HepG2 (cell line): ENCODE measurements around the gene SLC38A3. TPM values are rescaled to one million over a fixed set of nuclear protein-coding genes. Genes with fewer than 3 reads are reported as not detected.

ENCODE experiments used
- ATF7 ChIP-seq, 2 experiments: fragments of 450-650 bp in 1 of 2; sonication (generic) in 1 of 2; formaldehyde crosslinking in 1 of 2; IDR thresholded peaks; 2 replicates each; pipeline versions ENCODE4 v1.4.0 to v1.6.1; 2016 to 2020; ENCODE audit warnings: antibody characterized with exemption in 1 of 2, mild to moderate bottlenecking in 1 of 2, missing genetic modification reagents in 1 of 2
- CHCHD3 ChIP-seq: sonication (generic); formaldehyde crosslinking; IDR thresholded peaks from 2 replicates; pipeline ENCODE4 v1.8.0; 2022; ENCODE audit warnings: mild to moderate bottlenecking, missing genetic modification reagents, moderate library complexity
- CREM ChIP-seq, 2 experiments: sonication (generic) in 1 of 2; formaldehyde crosslinking in 1 of 2; IDR thresholded peaks; 2 replicates each; pipeline versions ENCODE4 v1.4.0 to v1.6.1; 2016 to 2020; ENCODE audit warnings: antibody characterized with exemption in 1 of 2, mild to moderate bottlenecking in 1 of 2, missing genetic modification reagents in 1 of 2
- GABPA ChIP-seq, 2 experiments: IDR thresholded peaks; 2 replicates each; pipeline ENCODE4 v1.6.1; 2011 to 2016; ENCODE audit warnings: low read depth in 2 of 2, low read length in 1 of 2, missing biosample characterization in 1 of 2, missing genetic modification characterization in 1 of 2
- NFE2L1 ChIP-seq: sonication (generic); formaldehyde crosslinking; IDR thresholded peaks from 2 replicates; pipeline ENCODE4 v1.4.0; 2020; ENCODE audit warnings: missing genetic modification reagents, mild to moderate bottlenecking, borderline replicate concordance
- SOX13 ChIP-seq, 3 experiments: fragments of 450-650 bp in 1 of 3; sonication (generic) in 1 of 3; formaldehyde crosslinking in 1 of 3; IDR thresholded peaks in 2 of 3; conservative IDR thresholded peaks in 1 of 3; 2 replicates each; pipeline versions ENCODE4 v1.5.0 to v1.6.1; 2016 to 2020; ENCODE audit warnings: antibody characterized with exemption in 1 of 3, mild to moderate bottlenecking in 1 of 3, missing compliant biosample characterization in 1 of 3, missing genetic modification reagents in 1 of 3, moderate library complexity in 1 of 3
- ZNF260 ChIP-seq: sonication (generic); formaldehyde crosslinking; IDR thresholded peaks from 2 replicates; pipeline ENCODE4 v1.4.0; 2020; ENCODE audit warnings: missing genetic modification reagents, low read depth, mild to moderate bottlenecking, borderline replicate concordance
- ZSCAN22 ChIP-seq: sonication (generic); formaldehyde crosslinking; IDR thresholded peaks from 2 replicates; pipeline ENCODE4 v1.4.0; 2020; ENCODE audit warnings: mild to moderate bottlenecking, missing genetic modification reagents
- polyA plus RNA-seq, 8 experiments: library from polyadenylated mRNA; depleted of rRNA in 3 of 8; stranded (reverse) in 7 of 8; unstranded in 1 of 8; fragments of >200 nt; fragmentation: Illumina TruSeq in 4 of 8; extraction: Trizol in 4 of 8; gene quantifications; 2 replicates each; pipeline versions ENCODE4 v1.2.1 to v1.2.3, GENCODE V29; 2011 to 2016; ENCODE audit warnings: low read depth in 4 of 8, missing spikeins in 1 of 8, mixed read lengths in 1 of 8; ENCODE audit not compliant: insufficient read depth in 1 of 8
- total RNA-seq, 5 experiments: library from RNA; depleted of rRNA; stranded (reverse); fragments of >200 nt; fragmentation: Illumina TruSeq; extraction: Trizol; gene quantifications; 2 replicates each; pipeline ENCODE4 v1.2.3, GENCODE V29; 2016; ENCODE audit warnings: low read depth in 1 of 5
- TF ChIP-seq, protein P1 (sequence below): sonication (generic); formaldehyde crosslinking; IDR thresholded peaks from 2 replicates; pipeline ENCODE4 v1.4.0; 2020; ENCODE audit warnings: mild to moderate bottlenecking, missing genetic modification reagents
- TF ChIP-seq, protein P2 (sequence below): sonication (generic); formaldehyde crosslinking; IDR thresholded peaks from 2 replicates; pipeline ENCODE4 v1.5.0; 2020; ENCODE audit warnings: mild to moderate bottlenecking, missing genetic modification reagents, borderline replicate concordance
- TF ChIP-seq, protein P3 (sequence below): sonication (generic); formaldehyde crosslinking; IDR thresholded peaks from 2 replicates; pipeline ENCODE4 v1.5.1; 2020; ENCODE audit warnings: mild to moderate bottlenecking, missing genetic modification reagents, borderline replicate concordance
- TF ChIP-seq, protein P4 (sequence below): sonication (generic); formaldehyde crosslinking; conservative IDR thresholded peaks from 2 replicates; pipeline ENCODE4 v1.4.0; 2020; ENCODE audit warnings: missing genetic modification reagents
- TF ChIP-seq, protein P5 (sequence below): sonication (generic); formaldehyde crosslinking; IDR thresholded peaks from 2 replicates; pipeline ENCODE4 v1.4.0; 2020; ENCODE audit warnings: missing genetic modification reagents, low read depth, mild to moderate bottlenecking, borderline replicate concordance
- TF ChIP-seq, protein P6 (sequence below): sonication (generic); formaldehyde crosslinking; conservative IDR thresholded peaks from 2 replicates; pipeline ENCODE4 v1.8.0; 2022; ENCODE audit warnings: mild to moderate bottlenecking, moderate library complexity, missing genetic modification reagents

SLC38A3 gene
- total and polyA plus RNA-seq, 2 of the 13 experiments (the other 11 are each of a cell fraction or from before 2014, with no cell fraction given): 29.8 to 164 TPM

DNA sequence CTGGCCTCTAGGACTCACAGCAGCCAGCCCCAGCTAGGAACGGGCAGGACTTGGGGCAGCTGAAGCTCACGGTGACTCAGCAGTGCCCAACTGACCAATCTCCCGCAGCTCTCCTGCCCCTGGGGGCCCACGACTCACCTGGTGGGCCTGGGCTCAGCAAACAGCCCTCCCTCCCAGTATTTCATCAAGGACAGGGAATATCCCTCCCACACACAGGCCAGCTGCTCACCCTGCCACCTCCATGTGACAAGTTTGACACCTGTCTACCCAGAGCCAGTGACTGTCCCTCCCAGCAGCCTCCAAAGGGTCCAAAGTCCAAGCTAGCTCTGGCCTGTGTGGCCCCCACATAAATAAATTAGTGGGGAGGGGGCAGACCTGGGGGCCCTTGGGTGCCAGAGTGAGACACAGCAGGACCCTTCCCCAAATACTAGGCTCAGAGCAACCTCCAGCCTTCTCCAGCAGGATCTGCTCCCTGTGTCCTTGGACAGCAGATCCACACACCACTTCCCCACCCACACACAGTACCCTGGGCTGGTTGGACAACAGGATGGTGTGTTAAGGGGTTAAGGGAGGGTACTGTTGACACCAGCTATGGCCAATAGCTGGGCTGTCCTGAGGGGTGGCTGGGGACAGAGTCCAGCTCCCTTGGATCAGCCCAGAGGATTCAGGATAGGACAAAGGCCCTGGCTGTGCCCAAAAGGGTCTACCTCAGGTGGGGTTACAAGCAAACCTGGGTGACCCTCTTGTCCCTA is 9.4 kb upstream of the SLC38A3 start (continued):
- TF ChIP-seq, protein P1, sequence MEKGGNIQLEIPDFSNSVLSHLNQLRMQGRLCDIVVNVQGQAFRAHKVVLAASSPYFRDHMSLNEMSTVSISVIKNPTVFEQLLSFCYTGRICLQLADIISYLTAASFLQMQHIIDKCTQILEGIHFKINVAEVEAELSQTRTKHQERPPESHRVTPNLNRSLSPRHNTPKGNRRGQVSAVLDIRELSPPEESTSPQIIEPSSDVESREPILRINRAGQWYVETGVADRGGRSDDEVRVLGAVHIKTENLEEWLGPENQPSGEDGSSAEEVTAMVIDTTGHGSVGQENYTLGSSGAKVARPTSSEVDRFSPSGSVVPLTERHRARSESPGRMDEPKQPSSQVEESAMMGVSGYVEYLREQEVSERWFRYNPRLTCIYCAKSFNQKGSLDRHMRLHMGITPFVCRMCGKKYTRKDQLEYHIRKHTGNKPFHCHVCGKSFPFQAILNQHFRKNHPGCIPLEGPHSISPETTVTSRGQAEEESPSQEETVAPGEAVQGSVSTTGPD: 0 out of 2 replicates have a peak, but pooled peaks have one; percentile 53
- TF ChIP-seq NFE2L1 (CRISPR knock-in tag): peak; percentile 97
- TF ChIP-seq, protein P2, sequence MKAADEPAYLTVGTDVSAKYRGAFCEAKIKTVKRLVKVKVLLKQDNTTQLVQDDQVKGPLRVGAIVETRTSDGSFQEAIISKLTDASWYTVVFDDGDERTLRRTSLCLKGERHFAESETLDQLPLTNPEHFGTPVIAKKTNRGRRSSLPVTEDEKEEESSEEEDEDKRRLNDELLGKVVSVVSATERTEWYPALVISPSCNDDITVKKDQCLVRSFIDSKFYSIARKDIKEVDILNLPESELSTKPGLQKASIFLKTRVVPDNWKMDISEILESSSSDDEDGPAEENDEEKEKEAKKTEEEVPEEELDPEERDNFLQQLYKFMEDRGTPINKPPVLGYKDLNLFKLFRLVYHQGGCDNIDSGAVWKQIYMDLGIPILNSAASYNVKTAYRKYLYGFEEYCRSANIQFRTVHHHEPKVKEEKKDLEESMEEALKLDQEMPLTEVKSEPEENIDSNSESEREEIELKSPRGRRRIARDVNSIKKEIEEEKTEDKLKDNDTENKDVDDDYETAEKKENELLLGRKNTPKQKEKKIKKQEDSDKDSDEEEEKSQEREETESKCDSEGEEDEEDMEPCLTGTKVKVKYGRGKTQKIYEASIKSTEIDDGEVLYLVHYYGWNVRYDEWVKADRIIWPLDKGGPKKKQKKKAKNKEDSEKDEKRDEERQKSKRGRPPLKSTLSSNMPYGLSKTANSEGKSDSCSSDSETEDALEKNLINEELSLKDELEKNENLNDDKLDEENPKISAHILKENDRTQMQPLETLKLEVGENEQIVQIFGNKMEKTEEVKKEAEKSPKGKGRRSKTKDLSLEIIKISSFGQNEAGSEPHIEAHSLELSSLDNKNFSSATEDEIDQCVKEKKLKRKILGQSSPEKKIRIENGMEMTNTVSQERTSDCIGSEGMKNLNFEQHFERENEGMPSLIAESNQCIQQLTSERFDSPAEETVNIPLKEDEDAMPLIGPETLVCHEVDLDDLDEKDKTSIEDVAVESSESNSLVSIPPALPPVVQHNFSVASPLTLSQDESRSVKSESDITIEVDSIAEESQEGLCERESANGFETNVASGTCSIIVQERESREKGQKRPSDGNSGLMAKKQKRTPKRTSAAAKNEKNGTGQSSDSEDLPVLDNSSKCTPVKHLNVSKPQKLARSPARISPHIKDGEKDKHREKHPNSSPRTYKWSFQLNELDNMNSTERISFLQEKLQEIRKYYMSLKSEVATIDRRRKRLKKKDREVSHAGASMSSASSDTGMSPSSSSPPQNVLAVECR (CRISPR knock-in tag): peak; percentile 91
- TF ChIP-seq, protein P3, sequence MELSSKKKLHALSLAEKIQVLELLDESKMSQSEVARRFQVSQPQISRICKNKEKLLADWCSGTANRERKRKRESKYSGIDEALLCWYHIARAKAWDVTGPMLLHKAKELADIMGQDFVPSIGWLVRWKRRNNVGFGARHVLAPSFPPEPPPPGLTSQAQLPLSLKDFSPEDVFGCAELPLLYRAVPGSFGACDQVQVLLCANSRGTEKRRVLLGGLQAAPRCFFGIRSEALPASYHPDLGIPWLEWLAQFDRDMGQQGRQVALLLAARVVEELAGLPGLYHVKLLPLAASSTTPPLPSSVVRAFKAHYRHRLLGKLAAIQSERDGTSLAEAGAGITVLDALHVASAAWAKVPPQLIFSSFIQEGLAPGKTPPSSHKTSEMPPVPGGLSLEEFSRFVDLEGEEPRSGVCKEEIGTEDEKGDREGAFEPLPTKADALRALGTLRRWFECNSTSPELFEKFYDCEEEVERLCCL (CRISPR knock-in tag): 0 out of 2 replicates have a peak, but pooled peaks have one; percentile 74
- peak; percentile 5; the same call in 1 of the 2 replicates for TF ChIP-seq SOX13 (IDR thresholded peaks at IDR 0.05)
- TF ChIP-seq SOX13 (CRISPR knock-in tag; conservative IDR thresholded peaks at IDR 0.05 in 1 of 2, IDR thresholded peaks at IDR 0.05 in 1 of 2): peak in 1 of 2 experiments; percentile 39; a peak in 2 of 4 replicates
- TF ChIP-seq, protein P4, sequence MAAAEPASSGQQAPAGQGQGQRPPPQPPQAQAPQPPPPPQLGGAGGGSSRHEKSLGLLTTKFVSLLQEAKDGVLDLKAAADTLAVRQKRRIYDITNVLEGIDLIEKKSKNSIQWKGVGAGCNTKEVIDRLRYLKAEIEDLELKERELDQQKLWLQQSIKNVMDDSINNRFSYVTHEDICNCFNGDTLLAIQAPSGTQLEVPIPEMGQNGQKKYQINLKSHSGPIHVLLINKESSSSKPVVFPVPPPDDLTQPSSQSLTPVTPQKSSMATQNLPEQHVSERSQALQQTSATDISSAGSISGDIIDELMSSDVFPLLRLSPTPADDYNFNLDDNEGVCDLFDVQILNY (CRISPR knock-in tag): 0 out of 2 replicates have a peak, but pooled peaks have one; percentile 14
- TF ChIP-seq ZSCAN22 (CRISPR knock-in tag): peak; percentile 32; the same call in 1 of the 2 replicates
- TF ChIP-seq ATF7 (IDR thresholded peaks at IDR 0.05): no peak
- TF ChIP-seq ATF7 (CRISPR knock-in tag; IDR thresholded peaks at IDR 0.05): peak; percentile 66
- TF ChIP-seq CREM (IDR thresholded peaks at IDR 0.05): peak; percentile 83
- no peak for TF ChIP-seq CREM (CRISPR knock-in tag; IDR thresholded peaks at IDR 0.05)
- TF ChIP-seq, protein P5, sequence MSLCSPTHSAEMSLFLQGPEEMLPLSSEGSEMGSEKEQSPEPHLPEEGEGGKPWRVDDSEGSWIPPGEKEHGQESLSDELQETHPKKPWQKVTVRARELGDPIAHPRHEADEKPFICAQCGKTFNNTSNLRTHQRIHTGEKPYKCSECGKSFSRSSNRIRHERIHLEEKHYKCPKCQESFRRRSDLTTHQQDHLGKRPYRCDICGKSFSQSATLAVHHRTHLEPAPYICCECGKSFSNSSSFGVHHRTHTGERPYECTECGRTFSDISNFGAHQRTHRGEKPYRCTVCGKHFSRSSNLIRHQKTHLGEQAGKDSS (CRISPR knock-in tag): peak; percentile 91
- no peak for TF ChIP-seq CHCHD3 (CRISPR knock-in tag)
- no peak for TF ChIP-seq GABPA (IDR thresholded peaks at IDR 0.05; ENCODE audit: low read depth, low read length)
- TF ChIP-seq GABPA (CRISPR knock-in tag; IDR thresholded peaks at IDR 0.05; ENCODE audit: low read depth): peak; percentile 46
- no peak for TF ChIP-seq ZNF260 (CRISPR knock-in tag)
- TF ChIP-seq, protein P6, sequence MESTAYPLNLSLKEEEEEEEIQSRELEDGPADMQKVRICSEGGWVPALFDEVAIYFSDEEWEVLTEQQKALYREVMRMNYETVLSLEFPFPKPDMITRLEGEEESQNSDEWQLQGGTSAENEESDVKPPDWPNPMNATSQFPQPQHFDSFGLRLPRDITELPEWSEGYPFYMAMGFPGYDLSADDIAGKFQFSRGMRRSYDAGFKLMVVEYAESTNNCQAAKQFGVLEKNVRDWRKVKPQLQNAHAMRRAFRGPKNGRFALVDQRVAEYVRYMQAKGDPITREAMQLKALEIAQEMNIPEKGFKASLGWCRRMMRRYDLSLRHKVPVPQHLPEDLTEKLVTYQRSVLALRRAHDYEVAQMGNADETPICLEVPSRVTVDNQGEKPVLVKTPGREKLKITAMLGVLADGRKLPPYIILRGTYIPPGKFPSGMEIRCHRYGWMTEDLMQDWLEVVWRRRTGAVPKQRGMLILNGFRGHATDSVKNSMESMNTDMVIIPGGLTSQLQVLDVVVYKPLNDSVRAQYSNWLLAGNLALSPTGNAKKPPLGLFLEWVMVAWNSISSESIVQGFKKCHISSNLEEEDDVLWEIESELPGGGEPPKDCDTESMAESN (CRISPR knock-in tag): peak; percentile 87
